WERI-Rb-1 (cell line): Measurements from ENCODE around the gene KCNE4.

Experiments
- DNase-seq: peaks from one replicate; pipeline ENCODE4 v3.0.0-alpha.2; 2020
- H3K27ac ChIP-seq: fragments of 250-450 bp; sonication (Bioruptor Pico); 2 replicates; pipeline ENCODE4 v1.5.1; 2020; ENCODE audit warnings: mild to moderate bottlenecking, moderate library complexity
- H3K27me3 ChIP-seq: fragments of 250-450 bp; sonication (Bioruptor Pico); 2 replicates; pipeline ENCODE4 v1.5.1; 2021; ENCODE audit warnings: mild to moderate bottlenecking, low read depth, moderate library complexity; ENCODE audit not compliant: insufficient read depth, severe bottlenecking
- H3K36me3 ChIP-seq: fragments of 250-450 bp; sonication (Bioruptor Pico); 2 replicates; pipeline ENCODE4 v1.5.1; 2020; ENCODE audit warnings: mild to moderate bottlenecking, moderate library complexity
- H3K4me3 ChIP-seq: 2 replicates; pipeline ENCODE4 v1.5.1; 2011; ENCODE audit warnings: low read depth, mild to moderate bottlenecking, control low read depth, low read length
- H3K9me3 ChIP-seq: fragments of 250-450 bp; sonication (Bioruptor Pico); 2 replicates; pipeline ENCODE4 v1.5.1; 2021; ENCODE audit warnings: mild to moderate bottlenecking, moderate library complexity; ENCODE audit not compliant: severe bottlenecking
- TF ChIP-seq, protein P1 (sequence below): IDR thresholded peaks from 2 replicates; pipeline ENCODE4 v1.5.1; 2011; ENCODE audit warnings: low read depth, mild to moderate bottlenecking, control low read depth, inconsistent platforms, low read length

Gene KCNE4

DNA sequence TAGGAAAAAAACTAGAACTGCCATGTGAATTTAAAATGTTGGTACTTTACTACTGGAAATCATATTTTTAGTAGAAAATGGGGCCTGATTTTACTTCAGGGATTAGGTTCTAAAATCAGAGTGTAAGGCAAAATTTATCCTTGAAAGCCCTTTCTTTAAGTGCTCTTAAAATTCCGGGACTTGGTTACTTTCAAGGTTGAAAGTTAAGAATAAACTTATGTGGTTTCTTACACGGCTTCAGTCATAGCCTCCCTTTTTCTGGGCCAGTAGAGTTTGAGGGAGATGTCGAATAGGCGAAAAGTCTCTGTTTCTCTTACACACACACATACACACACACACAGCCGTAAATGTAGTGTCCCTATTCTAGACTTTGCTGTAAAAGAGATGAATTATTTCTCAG lies 13.1 kb downstream of the KCNE4 start:
- Histone ChIP-seq H3K27me3 (no peaks in the 10 kb centered on the region), H3K27ac (no peak overlapping the region), H3K9me3 (no peaks in the 10 kb centered on the region), H3K4me3 (no peak overlapping the region), H3K36me3 (no peaks in the 10 kb centered on the region)
- no peak for DNase-seq
- TF ChIP-seq, protein P1, sequence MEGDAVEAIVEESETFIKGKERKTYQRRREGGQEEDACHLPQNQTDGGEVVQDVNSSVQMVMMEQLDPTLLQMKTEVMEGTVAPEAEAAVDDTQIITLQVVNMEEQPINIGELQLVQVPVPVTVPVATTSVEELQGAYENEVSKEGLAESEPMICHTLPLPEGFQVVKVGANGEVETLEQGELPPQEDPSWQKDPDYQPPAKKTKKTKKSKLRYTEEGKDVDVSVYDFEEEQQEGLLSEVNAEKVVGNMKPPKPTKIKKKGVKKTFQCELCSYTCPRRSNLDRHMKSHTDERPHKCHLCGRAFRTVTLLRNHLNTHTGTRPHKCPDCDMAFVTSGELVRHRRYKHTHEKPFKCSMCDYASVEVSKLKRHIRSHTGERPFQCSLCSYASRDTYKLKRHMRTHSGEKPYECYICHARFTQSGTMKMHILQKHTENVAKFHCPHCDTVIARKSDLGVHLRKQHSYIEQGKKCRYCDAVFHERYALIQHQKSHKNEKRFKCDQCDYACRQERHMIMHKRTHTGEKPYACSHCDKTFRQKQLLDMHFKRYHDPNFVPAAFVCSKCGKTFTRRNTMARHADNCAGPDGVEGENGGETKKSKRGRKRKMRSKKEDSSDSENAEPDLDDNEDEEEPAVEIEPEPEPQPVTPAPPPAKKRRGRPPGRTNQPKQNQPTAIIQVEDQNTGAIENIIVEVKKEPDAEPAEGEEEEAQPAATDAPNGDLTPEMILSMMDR: no peak

DNA sequence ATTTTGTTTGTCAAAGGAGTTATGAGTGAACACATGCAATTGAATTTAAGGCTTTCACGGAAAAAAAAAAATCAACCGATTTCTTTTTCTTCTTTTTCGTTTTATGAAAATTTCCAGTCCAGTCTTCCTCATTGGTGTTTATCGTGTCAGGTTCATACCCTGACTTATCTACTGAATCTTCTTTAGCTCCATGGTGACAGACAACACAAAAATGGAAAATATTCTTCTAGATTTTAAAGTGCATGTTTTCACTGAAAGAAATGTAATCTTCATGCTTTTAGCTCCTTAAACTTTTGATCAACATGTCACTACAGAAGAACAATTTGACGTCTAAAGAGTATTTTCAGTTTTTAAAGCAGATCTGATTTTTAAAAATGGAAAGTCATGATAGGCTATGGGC lies 14.7 kb downstream of the KCNE4 start:
- H3K4me3 ChIP-seq: no peak overlapping the region
- TF ChIP-seq, protein P1: no peak
- H3K27ac ChIP-seq: no peak overlapping the region
- H3K9me3 ChIP-seq: no peaks in the 10 kb centered on the region
- DNase-seq: no peak
- no peaks in the 10 kb centered on the region for H3K27me3 ChIP-seq
- H3K36me3 ChIP-seq: no peaks in the 10 kb centered on the region

DNA sequence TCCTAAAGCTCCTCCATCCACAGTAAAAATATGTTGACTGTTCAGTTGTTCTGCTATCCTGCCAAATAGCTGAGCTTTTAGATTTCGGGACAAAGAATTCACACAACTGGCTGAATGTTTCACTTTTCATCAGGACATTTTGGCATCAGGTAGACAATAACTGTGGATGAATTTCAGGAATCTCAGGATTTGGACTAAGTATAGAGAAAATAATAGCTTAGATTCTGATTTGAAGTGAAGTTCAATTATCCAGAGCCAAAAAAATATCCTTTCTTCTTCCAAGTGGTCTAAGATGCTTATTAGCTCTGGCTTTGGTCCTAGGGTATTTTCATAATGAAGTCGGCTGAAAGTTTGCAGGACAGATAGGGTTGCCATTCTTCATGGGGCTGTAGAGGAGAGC lies 16.1 kb downstream of the KCNE4 start:
- TF ChIP-seq, protein P1: no peak
- H3K36me3 ChIP-seq: no peaks in the 10 kb centered on the region
- H3K27me3 ChIP-seq: no peaks in the 10 kb centered on the region
- H3K4me3 ChIP-seq: no peak overlapping the region
- DNase-seq: no peak
- no peaks in the 10 kb centered on the region for H3K9me3 ChIP-seq
- H3K27ac ChIP-seq: no peak overlapping the region

DNA sequence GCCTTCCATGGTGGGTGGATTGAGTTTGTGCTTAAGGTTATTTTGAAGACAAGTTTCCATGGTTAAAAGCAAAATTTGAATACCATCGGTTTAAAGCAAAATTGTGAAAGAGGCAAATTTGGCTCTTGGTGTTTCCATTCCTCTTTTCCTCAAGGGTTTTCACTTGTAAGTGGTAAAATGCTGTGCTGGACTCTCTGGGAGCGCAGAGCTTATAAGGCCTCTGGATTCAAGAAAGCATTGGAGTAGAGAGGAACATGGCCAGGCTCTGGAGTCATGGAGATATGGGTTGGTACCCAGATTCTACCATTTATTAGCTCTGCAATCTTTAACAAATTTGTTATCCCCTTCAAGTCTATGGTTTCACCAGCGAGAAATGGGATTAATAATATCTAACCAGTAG lies 17.5 kb downstream of the KCNE4 start:
- H3K27me3 ChIP-seq: no peaks in the 10 kb centered on the region
- H3K36me3 ChIP-seq: no peaks in the 10 kb centered on the region
- no peaks in the 10 kb centered on the region for H3K9me3 ChIP-seq
- no peak overlapping the region for H3K27ac ChIP-seq
- H3K4me3 ChIP-seq: no peak overlapping the region
- no peak for DNase-seq
- TF ChIP-seq, protein P1: no peak

DNA sequence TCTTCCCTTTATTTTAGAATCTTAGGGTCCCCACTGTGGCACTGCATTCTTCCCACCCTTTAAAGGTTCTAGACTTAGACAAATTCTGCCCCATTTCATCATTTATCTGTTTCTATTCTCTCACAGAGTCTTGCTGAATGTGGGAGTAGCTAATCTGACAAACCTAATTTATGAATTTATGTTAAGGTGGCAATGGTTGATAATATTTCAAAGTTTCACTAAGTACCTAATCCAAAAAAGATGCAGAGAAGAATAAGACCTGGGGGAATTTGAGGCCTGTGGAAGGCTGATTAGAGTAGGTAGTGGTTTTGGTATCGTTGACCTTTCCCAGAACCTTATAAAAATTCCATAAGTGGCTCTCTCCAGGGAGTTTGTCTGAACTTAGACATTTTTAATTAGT lies 18.0 kb downstream of the KCNE4 start:
- no peaks in the 10 kb centered on the region for H3K36me3 ChIP-seq
- no peaks in the 10 kb centered on the region for H3K27me3 ChIP-seq
- no peak overlapping the region for H3K27ac ChIP-seq
- DNase-seq: no peak
- H3K9me3 ChIP-seq: no peaks in the 10 kb centered on the region
- no peak overlapping the region for H3K4me3 ChIP-seq
- TF ChIP-seq, protein P1: no peak

DNA sequence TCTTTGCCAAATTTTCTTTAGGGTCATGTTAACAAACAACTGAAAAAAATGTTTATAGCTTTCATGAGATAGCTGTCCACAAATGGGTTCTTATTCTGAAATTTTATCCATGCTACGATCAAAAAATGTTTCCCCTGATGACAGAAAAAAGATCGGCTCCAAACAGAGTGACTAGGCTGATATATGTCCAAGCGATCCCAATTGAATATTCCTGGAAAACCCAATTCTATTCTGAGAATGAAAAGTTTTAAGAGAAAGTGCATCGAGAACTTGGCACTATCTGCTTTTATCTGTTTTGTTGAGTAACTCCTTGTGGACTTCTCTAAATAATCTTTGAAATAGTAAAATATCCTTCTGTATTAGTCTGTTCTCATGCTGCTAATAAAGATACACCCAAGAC lies 19.1 kb downstream of the KCNE4 start:
- H3K27ac ChIP-seq: no peak overlapping the region
- TF ChIP-seq, protein P1: no peak
- H3K36me3 ChIP-seq: no peaks in the 10 kb centered on the region
- no peak overlapping the region for H3K4me3 ChIP-seq
- no peaks in the 10 kb centered on the region for H3K27me3 ChIP-seq
- no peaks in the 10 kb centered on the region for H3K9me3 ChIP-seq
- DNase-seq: no peak
